ENCODE data around the gene PLXNB2.

PLXNB2 gene

DNA sequence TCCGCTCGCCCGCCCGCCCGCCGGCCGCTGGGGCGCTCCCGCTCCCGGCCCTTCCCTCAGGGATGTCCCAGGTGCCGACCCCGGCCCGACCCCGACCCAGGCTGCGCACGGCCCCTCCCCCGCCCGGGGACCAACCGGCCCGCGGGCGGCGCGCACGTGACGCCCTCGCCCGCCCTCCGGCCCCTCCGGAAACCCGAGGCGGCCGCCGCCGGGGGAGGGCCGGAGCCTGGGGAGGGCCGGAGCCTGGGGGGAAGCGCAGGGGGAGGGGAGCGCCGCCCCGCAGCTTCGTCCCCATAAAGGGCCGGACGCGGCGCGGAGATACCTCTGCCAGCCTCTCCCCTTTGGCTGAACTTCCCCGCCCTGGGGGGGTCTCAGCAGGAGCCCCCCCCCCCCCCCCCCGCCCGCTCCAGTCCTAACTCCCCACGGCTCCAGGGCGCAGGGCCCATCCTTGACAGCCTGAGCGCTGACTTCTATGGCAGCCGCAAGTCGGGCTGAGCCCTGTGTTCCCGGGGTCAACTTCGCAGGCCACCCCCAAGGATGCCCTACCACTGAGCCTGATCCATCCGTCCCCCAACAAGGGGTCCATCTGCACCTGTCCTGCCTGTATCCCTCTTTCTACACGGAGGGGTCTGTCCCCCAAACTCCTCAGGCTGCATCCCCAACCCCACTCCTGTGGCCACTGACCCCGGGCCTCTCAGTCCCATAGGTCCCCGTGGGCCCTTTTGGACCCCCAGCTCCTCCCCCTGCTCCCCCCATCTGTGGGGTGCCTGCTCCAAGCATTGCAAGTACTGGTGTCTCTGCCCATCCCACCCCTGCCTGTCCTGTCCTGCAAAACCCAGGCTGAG lies 45.6 kb downstream of the PLXNB2 start, which contains the start of gene MAPK12:
Gene MAPK12, minus strand, starts transcription at position 69 of the 845 bp plus-strand sequence. CDS start 174 bp downstream, outside the sequence.
- DNase-seq, result no peak

DNA sequence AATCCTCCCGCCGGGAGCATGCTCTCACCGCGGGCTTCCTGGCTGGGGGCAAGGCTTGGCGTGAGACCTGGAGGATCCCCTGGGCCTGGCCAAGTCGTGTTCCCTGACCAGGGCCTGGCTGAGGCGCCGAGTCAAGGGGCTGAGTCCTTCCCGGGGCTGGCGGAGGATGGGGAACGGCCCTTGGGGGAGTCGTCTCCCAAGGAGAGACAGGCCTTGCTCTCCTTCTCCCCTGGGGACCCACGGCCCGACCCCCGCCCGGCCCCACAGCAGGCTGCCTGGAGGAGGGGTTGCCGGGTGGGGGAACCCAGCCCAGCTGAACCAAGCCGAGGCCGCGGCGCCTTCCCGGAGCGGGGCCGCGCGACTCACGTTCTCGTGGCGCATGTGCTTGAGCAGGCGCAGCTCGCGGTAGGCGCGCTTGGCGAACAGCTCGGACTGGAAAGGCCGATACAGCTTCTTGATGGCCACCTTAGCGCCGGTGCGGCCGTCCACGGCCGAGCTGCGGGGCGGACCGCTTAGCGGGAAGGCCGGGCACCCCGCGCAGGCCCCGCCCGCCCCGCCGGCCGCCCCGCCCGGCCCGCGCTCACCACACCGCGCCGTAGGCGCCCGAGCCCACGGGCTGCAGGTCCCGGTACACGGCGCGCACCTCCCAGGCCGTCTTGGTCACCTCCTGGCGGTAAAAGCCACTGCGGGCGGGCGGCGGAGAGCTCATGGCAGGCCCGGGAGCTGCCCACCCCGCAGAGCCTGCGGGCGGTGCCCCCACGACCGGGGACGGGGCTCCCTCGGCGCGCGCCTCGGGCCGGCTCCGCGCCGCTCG lies 46.4 kb downstream of the PLXNB2 start:
- no peak for DNase-seq

DNA sequence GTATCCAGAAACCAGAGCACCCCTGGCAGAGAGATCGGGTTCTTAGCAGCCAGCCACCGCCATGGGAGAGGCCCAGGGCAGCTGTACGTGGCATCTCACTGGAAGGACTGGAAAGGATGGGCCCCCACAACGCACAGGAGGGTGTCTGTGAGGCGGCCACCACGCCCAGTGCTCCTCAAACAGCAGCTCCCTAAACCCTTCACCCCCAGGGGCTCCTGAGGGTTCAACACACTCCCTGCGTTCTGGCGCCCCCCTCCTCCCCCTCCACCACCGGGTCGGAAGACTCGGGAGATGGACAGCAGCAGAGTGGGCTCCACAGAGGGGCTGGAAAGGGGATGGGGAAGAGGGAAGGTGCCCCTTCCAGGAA lies 47.0 kb downstream of the PLXNB2 start:
- DNase-seq, result no peak

DNA sequence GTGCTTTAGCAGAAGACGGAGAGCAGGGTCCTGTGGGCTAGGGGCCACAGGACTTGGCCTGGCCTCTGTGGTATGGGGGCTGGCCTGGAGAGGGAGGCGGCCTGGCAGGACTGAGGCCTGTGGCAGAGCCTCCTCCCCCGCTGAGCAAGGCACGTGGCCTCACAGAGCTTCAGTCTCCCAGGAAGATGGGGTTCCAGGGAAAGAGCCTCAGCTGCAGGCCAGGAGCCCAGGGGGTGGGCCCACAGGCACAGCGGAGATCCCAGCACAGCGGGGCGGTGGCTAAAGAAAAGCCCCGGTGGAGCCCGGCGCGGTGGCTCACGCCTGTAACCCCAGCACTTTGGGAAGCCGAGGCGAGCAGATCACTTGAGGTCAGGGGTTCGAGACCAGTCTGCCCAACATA lies 48.1 kb downstream of the PLXNB2 start:
- DNase-seq, result no peak

DNA sequence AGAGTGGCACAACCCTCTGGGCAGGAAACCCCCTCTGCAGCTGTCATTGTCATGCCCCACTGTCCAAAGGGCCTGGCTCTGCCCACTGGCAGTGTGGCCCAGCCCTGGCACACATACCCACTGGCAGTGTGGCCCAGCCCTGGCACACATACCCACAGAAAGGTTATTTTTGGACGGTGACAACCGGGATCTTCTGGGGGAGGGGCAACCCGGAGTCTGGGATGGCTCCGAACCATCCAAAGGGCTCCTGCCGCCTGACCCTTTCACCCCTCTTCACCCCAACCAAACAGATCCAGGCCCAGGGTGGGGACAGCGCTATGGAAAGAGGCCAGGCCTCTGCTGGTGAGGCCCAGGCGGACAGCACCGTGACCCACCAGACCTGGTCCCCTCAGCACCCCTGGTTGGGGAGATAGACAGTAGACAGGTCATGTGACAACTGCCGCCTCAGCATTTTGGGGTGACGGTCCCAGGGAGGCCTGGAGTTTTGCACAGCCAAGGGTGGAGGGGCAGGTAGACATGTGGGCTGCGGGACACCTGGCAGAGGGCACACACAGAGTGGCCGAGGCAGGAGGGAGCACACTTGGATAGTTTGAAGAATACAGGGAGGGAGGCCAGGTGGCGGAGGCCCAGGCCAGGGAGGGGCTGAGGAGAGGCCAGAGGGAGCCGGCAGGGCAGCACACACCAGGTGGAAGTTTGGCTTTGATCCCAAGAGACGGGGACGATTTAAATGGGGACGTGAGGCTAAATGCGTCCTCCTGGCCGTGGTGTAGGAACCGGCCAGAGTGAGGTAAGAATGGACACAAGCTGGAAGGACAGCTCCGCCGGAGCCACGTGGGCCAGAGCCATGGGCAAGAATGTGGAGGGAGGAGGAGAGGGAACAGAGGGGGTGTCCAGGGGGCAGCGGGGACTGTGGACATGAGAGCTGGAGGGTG lies 48.8 kb downstream of the PLXNB2 start:
- no peak for DNase-seq

DNA sequence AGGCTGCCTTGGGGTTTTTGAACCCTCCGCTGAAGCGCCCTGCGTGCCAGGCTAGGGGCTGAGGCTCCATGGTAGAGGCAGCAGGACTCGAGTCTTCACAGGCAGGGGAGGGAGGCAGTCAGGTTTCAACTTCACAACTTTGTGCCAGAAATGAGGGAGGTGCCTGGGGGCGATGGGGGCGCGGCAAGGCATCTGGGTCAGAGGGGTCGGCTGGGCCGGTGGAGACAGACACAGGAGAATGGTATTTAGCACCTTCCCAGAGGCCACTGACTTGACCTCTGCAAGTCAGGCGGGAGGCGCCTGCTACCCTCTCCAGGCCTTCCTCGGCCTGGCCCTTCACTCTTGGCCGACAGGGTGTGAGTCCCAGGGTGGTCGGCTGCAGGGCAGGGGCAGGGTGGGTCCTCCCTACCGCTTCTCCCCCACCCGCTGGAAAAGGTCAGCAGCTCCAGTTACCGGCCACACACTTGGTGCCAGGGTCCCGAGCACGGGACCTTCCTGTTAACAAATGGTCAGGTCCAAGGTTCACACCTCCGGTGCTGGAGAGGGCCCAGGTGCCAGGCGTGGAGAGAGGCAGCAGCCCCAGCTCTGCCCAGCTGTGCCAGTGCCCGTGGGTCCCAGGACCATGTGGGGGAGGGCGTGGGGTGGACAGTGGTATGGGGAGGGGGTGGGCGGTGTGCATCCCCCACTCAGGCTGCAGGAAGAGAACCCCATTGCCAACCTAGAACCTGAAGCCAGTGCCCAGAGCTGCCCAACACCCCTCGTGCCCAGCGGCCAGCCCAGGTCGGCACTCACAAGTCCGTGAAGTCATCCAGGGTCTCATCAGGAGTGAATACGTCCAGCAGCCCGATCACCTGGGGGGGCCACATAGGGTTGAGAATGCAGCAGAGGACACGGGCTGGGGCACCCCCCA lies 49.7 kb downstream of the PLXNB2 start:
- no peak for DNase-seq

DNA sequence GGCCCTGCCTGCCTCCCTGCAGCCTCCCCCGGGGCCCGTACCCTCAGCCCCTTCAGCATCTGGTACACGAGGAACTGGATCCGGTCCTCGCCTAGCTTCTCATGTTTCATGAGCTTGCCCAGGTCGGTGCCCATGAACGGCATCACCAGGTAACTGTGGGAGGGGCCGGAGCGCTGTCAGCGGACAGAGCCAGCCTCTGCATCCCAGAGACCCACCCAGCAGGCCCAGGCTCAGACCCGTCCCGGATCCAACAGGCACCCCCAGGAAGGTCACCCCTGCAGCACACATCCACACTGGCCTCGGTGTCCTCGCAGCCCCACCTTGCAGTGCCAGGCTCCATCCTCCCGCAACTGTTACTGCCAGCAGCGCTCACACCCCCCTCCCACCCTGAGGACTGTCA lies 50.4 kb downstream of the PLXNB2 start:
- no peak for DNase-seq

DNA sequence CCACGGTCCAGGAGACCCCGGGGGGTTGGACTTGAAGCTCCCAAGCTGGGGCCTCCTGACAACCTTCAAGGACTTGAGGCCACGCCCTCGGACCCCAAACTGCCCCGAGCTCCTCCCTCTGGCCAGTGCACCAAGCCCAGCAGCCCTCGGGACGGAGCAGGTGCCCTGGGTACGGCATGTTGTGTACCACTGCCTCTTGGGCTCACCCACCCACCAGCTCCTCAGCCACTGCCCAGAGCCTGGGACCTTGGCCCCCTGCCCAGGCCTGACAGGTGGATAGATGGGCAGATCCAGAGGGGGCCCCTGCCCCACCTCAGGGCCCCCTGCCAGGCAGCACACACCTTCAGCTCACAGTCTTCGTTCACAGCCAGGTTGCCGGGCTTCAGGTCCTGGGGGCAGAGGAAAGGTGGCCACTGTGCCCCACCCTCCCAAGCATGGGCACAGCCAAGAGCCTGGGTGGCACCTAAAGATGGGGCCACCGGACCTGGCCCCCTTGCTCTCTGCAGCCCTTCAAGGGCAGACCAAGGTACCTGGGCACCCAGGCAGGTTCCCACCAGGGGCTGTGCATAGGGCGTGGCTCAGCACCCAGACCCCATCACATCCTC lies 51.1 kb downstream of the PLXNB2 start:
- no peak for DNase-seq

DNA sequence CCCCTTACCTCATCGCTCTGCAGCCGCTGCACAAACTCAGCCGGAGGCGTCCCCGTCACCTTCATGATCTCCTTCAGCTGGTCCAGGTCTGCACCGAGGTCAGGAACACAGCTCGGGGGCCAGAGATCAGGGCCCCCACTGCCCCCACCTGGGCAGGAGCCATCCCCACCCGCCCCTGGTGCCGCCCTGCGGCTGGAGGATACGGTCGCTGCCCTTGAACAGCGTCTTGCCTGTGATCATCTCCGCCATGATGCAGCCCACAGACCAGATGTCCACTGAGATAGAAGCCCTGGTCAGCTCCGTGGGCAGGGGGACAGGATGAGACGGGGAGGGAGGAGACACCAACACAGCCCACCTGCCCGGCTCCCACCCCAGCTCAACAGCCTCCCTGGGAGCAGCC lies 51.8 kb downstream of the PLXNB2 start:
- no peak for DNase-seq

DNA sequence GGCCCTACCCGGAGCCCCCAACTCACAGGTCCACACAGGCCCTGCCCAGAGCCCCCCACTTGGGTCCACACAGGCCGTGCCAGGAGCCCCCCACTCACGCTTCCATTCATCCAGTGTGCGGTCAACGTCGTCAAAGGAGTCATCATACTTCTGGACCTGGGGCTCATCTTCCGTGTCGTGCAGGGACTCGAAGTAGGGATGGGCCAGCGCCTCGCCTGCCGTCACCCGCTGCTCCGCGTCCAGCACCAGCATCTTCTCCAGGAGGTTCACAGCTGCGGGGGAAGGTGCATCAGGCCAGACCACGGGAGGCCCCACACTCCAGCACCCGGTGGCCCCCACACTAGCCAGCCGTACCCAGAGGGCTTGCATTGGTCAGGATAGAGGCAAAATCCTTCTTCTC lies 52.3 kb downstream of the PLXNB2 start:
- DNase-seq, result no peak

DNA sequence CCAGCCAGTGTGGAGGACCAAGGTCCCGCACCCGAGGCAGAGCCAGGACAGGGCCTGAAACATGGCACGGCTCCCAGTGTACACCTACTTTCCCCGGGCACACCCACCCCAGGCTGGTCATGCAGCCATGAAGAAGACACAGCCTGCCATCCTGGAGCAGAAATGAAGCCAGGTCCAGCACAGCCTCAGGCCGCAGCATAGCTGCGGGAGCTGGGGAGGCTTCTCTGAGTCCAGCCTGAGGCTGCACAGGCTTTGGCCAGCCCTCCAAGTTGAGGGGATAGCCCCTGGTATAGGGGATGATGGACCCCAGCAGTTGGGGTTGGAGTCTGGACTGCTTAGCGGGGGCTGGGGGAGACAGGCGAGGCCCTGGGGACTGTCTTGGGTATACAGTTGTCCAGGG lies 53.5 kb downstream of the PLXNB2 start:
- no peak for DNase-seq

DNA sequence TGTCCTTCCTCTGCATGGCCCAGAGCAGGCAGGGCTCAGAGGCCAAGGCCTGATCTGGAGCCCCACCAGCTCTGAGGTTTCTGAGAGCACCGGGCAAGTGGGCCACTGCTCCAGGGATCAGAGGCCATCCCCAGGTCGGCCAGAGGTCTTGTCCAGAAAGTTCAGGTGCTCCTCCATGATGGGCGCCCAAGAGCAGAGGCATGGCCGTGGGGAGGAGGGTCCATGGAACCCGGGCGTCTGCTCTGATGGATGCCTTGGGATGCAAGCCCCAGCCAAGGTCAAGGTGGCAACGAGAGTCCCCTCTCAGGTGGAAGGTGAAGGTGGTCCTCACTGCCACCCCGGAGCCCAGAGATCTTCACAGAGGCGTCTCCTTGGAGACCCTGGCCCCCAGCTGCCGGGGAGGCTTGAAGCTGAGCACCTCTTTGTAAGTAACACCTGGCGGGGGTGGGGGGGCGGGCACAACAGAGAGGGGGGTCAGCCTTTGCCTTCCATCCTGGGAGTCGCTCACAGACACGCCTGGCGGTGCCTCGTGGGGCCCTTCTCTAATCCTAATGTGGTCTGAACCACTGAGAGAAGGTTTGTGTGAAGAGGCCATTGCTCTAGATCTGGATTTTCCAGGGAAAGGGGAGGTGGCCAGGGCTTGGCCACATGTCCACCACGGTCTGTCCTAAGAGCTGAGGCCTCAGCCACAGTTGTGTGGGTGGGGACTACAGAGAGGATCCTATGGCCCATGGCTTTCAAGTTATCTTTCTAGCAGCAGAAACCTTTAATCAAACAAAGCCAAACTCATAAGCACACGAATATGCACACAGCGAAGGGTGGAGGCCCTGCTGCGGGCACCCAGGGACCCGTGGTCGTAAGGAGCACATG lies 54.2 kb downstream of the PLXNB2 start:
- no peak for DNase-seq

DNA sequence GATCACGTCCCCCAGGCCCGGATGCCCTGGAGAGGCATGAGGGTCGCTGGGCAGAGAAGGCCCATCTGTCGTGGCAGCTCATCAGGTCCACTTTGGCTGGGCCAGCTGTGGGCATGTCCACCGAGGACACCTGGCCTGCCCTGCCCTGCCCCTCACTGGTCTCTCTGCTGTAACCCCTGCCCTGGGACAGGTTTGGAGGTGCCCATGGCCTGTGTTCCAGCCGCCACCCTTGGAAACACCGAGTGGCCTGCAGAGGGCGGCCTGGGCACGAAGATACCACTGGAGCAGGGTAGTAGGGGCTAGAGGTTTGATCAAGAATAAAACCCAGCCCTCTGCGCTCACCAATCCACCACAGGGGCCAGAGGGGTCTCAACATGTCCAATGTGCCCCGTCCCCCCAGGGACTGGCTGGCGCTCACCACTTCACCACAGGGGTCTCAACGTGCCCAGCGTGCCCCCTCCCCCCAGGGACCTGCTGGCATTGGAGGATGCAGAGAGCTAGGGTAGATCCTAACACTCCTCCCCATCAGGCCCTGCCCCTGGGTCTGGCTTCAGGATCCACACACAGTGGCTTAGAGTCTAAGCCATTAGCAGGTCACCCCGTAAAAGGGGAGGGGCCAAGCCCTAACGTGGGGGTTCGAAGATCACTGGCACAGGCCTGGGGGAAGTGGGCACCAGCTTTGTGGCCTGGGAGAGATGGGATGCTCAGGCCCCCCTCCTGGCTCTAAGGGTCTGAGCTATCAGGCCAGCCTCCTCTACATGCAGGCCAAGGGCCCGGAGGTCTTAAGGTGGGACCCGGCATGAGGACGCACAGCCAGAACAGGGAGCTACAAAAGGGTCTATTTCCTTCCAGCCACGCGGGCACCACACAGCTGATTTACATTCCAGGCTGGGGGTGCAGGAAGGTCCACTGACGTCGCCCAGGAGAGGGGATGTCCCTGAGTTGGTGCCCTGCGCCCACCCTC lies 55.1 kb downstream of the PLXNB2 start:
- DNase-seq, result no peak

DNA sequence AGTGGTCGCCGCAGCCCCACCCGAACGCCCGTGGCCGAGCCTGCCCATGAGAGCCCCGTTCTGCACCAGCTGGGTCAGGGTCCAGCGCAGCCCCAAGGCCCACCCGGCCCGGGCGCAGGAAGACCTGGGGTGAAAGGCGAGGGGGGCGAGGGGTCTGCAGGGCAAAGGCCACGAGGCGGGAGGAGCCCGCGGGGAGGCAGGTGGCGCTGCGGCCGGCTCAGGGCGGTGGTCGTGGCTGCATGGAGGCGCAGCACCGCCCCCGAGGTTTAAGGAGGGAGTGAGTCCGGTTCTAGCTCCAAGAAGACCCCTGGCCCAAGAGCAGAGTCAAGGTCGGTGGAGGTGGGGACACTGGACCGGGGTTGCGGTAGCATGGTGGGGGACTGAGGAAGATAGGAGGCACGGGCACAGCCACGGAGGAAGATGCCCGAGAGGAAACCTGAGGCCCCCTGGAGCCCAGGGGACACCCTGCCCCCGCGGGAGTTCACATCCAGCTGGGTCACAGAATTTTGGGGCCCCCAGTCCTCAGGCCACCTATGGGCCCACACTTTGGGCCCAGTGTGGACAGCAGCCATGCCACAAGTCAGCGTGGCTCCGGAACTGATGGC lies 55.9 kb downstream of the PLXNB2 start:
- no peak for DNase-seq

DNA sequence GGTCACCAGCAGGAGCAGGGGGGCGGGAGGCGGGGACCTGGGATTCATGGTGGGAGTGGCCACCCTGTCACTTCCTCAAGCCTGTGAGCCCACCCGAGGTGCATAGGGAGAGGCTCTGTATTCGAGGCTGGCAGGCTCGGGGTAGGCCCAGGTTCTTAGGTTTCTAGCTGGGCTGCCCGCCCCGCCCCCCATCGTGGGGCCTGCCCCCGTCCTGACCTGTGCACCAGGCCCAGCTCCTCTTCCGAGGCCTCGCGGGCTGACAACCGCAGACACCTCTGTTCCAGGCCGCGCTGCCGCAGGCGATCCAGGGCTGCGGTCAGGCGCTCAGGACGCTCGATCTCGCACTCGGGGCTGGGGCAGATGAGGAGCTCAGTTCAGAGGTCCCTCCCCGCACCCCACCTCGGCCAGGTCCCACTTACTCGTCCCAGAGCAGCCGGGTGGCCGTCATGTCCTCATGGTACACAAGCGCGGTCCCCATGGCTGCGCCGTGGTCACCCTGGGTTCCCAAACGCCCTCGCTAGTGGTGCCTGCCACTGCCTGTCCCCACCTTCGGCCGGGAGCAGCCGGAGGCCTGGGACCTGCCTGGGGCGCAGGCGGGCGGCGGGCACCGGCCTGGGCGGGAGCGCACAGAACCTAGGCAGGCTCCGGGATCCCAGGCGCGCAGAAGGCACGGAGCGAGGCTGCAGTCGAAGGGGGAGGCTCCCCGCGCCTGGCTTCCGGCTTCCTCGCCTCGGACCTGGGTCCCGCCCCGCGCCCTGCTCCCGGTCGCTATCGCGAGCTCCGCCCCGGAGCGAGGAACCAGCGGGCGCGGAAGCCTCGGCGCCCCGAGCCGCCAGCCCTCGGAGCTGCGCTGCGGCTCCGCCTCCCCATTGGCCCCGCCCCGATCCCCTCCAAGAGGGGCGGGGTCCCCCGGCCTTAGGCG lies 56.6 kb downstream of the PLXNB2 start, which contains the start of gene HDAC10:
Gene HDAC10, minus strand, starts transcription at position 711 of the 922 bp plus-strand sequence. Its CDS starts 233 bp downstream, at position 478.
- no peak for DNase-seq

DNA sequence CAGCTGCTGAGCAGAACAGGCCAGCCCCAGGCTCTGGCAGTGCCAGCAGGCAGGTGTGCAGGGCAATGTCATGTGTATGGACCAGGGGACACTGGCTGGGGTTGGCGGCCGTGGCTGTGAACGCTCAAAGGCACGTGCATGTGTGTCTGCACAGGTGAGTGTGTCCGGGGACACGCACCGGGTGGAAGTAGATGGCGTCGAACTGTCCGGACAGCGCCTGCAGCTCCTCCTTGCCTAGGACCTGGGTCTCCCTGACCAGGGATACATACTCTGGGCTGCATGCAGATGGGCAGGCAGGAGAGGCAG lies 57.2 kb downstream of the PLXNB2 start:
- no peak for DNase-seq
